GM06990 (cell line): ENCODE data around the gene TRPC1.

Experiments
- DNase-seq: peaks from one replicate; pipeline ENCODE4 v3.0.0-alpha.2; 2011; ENCODE audit not compliant: insufficient read length; ENCODE audit errors: extremely low read depth
- H3K27me3 ChIP-seq: replicated peaks from 2 replicates; pipeline ENCODE4 v1.6.0; 2011; ENCODE audit warnings: low read length; ENCODE audit not compliant: control insufficient read depth, insufficient read depth
- H3K36me3 ChIP-seq: 2 replicates; pipeline ENCODE4 v1.5.1; 2011; ENCODE audit warnings: low read length; ENCODE audit not compliant: control insufficient read depth, insufficient read depth
- H3K4me3 ChIP-seq: replicated peaks from 2 replicates; pipeline ENCODE4 v1.5.1; 2011; ENCODE audit warnings: low read depth, mild to moderate bottlenecking, control low read depth, low read length
- CTCF ChIP-seq: IDR thresholded peaks from 2 replicates; pipeline ENCODE4 v1.5.1; 2011; ENCODE audit warnings: low read length, control low read depth, mild to moderate bottlenecking, inconsistent platforms; ENCODE audit not compliant: insufficient read depth, poor library complexity, severe bottlenecking

The TRPC1 gene

DNA sequence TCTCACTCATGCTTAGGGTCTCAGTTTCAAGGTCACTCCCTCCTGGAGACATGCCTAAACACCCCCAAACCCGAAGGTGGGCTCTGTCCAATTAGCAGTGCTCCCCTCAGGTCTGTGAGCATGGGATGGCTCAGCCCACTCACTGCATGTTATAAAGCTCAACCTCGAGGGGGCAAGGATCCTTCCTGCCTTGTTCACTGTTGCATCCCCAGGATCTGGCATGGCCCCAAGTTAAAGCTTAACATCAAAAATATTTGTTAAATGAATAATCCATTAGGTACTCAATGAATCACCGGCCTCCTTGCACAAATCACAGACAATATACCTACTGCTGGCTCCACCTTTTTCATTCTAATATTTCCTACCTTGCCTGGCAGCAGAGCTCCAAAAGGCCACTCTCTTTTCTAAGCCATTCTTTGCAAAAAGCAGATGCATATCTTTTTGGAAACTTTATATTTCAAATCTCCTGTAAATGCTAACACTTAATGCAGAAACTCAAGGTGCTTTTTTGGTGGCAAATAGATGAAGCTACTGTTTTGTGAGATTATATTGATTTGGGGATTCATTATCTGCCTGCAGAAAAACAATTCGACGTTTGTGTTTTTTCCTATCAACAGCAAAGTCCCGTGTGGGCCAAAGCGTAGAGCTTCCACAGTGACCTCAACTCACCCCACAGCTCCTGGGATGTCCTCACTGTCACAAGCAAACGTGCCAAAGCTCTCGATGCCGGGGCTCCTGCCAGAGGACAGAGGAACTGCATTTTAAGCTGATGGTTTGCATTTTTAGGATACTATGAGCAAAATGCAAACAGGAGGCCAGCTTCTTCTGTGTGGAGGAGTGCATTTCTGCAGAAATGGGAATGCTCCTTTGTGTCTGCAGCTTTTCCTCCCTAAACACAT is 129.7 kb downstream of the TRPC1 start:
- DNase-seq, result no peak
- Histone ChIP-seq H3K27me3 (no peaks in the 10 kb centered on the region), H3K36me3 (no peaks in the 10 kb centered on the region), H3K4me3 (no peak overlapping the region)
- no peak for TF ChIP-seq CTCF

DNA sequence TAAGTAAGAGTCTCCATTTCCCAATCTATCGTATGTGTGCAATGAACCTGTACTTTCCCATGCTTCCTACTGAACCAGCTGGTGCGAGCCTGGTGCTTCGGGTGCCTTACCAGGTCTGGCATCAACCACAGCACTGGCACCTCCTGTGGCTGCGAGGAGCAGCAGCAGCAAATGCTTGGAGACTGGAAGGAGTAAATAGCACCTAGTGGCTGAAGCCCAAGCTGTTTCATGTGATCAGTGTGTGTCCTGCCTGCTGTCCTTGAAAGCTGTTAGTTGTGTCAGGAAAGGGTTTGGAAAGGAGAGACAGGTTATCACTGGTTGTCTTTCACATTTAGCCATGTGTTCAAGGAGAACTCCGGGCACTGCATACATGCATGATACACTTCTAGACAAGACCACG is 133.2 kb downstream of the TRPC1 start:
- Histone ChIP-seq H3K36me3 (no peaks in the 10 kb centered on the region), H3K4me3 (no peak overlapping the region), H3K27me3 (no peaks in the 10 kb centered on the region)
- DNase-seq, result no peak
- TF ChIP-seq CTCF, result no peak
